Pons (tissue), 1 donor: ENCODE results near the gene OR2T5.
"Not testable (repeated sequence)": the region's sequence is repeated elsewhere in the genome, so short reads cannot be mapped to it uniquely, and the experiment has no call there.

Experiments used
- DNase-seq: peaks from one replicate; pipeline ENCODE4 v3.0.0-alpha.2; 2016; ENCODE audit warnings: low spot score

OR2T5 gene

GRCh38 chr1:248500305-248501035 lies 12.1 kb downstream of the OR2T5 start:
- not testable (repeated sequence) for DNase-seq

- DNase-seq, result not testable (repeated sequence)
Observed at GRCh38 chr1:248507773-248508172, 19.4 kb downstream of the OR2T5 start, which contains the start of gene OR2G6. OR2G6 (plus strand) TSS chr1:248508073; CDS start chr1:248521647, 13,574 bp downstream.

GRCh38 chr1:248510217-248510616 lies 21.8 kb downstream of the OR2T5 start:
- DNase-seq, result not testable (repeated sequence)

DNA sequence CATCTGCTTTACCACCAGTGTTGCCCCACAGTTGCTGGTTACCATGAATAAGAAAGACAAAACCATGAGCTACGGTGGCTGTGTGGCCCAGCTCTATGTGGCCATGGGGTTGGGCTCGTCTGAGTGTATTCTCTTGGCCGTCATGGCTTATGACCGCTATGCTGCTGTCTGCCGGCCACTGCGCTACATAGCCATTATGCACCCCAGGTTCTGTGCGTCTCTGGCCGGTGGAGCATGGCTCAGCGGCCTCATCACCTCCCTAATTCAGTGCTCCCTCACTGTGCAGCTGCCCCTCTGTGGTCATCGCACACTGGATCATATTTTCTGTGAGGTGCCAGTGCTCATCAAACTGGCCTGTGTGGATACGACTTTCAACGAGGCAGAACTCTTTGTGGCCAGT lies 33.5 kb downstream of the OR2T5 start:
- no peak for DNase-seq

DNA sequence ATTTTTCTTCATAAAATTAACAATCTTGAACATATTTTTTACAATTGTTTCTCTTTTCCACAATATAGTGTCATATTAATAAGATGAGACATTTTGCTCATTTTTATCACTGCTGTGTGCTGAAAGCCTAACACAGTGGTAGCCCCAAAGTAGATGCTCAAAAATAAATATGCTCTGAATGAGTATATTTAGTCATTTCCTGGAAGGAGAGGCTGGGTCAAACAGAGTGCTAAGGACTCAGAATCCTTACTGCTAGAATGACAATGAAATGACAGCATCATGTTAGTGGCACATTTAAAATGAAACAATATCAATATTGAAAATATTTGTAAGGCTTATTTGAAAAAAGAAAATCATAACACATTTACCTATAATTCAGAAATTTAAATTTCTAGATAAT lies 49.1 kb downstream of the OR2T5 start:
- DNase-seq, result not testable (repeated sequence)
